Stimulated activated CD8-positive, alpha-beta memory T cell treated with anti-CD3 and anti-CD28 coated beads, Interleukin-4, amount 100 ng/mL, for 48 hours (primary cell): Measurements from ENCODE around the gene CREBBP.

Experiments used
- DNase-seq: peaks from one replicate; pipeline ENCODE4 v3.0.0-alpha.2; 2020

The CREBBP gene

DNA sequence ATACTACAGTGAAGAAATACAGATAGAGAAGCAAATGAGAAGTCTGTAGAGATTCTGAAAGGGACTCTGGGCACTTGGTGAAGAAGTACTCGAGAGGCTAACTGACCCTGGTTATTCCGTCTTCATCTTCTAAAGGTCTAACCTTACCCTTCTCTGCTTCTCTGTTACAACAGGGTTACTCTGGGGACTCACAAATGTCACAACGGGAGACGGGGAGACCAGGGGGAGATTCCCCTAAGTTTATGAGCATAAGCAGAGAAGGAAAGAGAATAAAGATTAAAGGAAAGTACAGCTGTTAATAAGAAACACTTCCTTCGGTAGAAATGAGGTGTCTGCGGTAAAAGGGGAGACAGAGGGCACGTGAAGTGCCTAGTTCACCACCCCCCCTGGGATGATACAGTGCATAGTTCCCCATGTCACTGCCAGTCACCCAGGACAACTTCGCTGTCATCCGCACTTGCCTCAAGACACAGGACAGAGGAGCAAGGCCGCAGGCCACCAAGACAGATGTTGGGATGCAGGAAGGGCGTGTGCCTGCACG, 88.0 kb downstream of the CREBBP start:
- no peak for DNase-seq

DNA sequence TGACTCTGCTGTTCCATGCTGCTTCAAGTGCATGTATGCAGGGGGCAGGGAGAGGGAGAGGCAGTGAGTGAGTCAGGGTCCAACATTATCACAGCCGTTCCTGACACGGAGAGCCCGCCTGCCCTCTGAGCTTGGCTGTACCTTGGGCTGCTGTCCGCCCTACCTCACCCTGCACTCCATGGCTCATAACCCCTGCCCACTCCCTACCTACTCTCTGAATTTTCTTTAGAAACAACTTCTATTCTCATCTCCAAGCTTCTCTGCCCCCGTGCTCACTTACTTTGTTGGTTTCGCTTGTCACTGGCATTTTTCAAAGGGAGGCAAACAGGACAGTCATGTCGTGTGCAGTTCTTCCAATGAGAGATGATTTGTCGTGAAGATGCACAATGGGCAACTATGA, 88.8 kb downstream of the CREBBP start:
- DNase-seq, result no peak

DNA sequence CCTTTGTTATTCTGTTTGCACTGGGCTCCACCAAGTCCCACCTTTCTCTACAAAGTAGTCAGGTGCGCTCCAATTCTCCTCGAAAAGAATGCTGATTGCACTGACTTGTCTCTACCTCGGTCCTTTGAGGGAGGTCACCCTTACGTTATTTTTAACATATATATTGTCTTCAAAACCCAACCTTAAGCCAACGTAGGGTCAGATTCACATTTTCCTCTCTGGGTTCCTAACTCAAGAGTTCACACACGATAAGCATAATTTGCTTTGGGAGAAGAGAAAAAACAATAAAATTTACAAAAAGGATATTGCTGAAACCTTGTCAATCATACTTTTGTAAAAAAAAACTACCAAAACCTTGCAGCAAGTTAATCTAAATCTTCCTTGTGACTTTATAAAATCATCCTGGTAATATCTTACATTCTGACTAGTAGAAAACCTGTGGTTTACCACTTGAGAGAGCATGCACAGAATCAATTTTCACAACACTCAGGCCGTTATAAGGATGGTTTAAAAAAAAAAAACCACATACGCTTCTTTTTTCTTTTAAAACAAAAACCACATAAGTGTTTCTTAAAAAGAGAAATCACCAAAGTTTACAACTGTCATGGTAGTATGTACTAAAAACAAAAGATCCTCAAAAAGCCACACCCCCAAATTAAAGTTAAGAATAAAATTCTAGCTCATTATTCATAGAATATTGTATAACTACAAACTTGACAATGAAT, 91.0 kb downstream of the CREBBP start:
- DNase-seq, result no peak

DNA sequence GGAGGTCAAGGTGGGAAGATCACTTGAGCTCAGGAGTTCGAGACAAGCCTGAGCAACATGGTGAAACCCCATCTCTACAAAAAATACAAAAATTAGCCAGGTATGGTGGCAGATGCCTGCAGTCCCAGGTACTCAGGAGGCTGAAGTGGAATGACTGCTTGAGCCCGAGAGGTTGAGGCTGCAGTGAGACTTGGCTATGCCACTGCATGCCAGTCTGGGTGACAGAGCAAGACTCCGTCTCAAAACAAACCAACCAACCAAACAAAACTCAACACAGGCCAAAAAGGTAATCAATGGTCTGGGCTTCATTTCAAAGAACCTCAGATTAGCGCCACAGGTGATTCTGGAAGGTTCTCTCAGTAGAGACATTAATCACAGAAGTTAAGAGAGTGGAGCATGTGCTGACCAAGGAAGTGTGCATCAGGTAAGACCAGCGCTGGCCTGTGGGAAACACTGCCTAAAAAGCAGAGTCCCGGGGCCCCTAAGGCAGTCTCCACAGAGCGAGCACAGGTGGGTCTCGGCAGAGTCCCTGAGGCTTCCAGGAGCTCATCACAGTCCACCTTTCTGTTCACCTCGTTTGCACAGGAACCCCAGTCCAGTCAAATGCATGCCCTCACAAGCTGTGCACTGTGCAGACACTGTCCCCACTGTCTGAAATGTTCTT, 91.7 kb downstream of the CREBBP start:
- no peak for DNase-seq

DNA sequence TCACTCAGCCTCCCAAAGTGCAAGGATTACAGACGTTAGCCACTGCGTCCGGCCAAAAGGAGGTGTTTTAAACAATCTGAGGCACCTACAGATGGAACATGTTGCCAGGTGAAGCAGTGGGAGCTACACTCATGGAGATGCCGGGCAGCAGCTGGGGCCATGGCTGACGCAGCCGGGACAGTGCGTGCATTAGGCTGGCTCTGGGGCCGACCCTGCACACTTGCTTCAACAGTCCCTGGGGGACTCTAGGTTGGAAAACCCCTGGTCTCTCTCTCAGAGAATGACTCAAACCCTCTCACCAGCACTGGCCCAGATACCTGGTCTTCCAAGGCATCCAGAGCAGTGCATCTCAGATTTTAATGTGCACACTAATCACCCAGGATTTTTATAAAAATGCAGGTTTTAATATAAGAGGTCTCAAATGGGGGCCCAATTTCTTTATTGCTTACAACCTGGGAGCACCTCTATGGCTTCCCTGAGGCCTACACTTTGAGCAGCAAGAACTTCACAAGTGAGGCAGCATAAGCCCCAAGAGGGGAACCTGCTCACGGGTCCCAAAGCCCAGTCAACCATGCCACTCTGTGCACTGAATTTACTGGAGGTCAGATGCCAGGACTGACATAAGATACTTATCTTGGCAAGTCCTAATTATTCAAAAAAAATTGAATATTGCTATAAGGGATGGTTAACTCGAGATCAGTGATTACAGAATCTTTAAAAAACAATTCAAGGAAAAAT, 92.4 kb downstream of the CREBBP start:
- DNase-seq, result no peak

DNA sequence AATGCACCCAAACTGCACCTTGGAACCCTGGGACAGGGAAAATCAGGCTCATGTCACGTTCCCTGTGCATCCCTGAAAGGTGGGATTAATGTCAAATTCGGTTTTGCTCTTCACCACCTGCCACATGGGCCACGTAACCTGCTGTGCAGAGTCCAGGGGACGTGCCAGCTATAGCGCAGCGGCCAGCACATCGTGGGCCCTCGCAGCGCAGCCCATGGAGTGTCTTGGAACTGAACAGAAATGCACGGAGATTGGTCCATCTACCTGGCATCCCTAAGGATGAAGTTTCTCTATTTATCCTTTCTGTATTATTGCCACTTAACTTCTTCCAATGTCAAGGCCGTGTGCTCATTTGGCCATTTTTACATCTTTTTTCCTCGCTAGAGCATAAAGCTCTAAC, 95.1 kb downstream of the CREBBP start:
- DNase-seq, result no peak

DNA sequence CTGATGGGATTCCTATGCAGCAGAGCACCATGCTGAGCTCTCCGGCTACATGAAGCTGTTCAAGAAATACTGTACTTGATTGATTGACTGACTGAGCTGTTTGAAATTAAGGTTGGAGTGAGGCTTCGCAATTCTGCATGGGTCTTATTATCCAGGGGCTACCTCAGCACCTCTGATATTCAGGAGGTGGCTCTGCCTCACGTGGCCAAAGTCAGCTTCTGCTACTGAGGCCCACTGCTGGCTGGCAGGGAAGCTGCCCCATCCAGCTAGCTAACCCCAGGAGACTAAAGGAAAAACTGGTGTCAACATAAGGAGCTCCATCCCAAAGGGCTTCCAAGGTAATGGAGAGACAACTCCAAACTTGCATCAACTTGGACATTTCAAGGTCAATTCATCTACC, 97.0 kb downstream of the CREBBP start:
- DNase-seq, result no peak

DNA sequence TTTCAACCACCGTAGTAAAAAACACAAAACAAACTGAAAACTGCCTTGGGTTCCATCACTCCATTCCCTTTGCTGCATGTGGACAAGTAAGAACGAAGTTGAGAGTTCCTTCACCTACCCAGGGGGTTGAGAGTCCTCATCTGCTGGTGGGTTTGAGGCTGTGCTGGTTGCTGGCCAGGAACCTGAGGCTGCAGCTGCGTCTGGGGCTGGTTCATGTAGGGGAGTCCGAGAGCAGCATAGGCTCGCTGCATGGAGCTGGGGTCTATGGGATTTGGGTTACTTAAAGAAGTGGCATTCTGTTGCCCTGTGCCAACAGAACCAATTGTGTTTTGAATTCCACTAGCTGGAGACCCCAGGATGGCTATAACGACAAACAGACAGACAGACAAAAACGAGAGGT, 97.9 kb downstream of the CREBBP start:
- no peak for DNase-seq

DNA sequence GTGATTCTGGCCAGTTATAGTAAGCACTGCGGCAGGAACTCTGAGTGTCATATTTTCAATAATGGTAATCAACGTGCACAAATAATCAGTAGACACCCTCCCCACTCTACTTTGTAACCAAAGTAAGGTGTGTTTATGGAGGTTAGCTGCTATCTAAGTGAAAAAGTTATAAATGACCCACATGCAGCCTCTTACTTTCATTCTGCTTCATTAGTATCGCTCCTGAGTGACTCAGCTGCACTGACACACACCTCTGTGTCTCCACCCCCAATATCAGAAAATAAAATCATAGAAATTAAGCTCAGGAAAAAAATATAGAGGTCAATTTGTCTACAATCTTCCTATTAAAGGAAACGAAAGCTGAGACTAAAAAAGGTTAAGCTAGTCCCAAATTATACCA, 99.1 kb downstream of the CREBBP start:
- no peak for DNase-seq

DNA sequence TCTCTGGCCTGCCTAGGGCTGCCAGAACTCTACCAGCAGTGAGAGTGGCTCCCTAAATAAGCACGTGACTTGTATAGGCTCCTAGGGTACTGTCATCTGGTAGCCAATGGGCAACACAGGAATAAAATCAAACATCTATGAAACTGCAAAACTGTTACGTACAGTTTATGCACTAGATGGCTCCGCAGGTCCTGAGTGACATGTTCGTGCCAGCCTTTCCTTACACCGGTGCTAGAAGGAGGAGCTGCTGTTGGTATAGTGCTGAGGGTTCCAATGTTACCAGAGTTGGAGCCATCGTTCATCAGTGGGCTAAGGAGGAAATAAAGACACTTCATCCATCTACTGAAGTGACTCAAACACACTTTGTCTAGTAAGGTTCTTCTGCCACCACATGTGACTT, 99.9 kb downstream of the CREBBP start:
- no peak for DNase-seq

DNA sequence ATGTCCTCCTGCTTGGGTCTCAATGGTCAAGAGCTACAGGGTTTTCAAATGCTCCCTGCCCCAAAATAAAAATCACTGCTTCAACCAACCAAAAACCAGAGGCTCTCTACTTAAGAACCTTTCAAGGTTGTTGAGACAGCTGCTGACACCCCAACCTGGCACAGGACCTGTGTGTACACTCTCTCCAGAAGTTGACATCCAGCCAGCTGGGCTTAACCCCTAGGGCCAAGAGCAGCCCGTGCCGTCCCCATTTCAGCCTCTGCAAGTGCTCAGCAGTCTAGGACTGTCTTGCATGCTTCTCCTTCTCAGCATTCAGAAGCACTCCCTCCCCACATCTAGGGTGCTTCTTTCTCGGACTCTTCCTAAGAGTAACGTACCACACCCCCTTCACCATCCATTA, 104.2 kb downstream of the CREBBP start:
- no peak for DNase-seq

DNA sequence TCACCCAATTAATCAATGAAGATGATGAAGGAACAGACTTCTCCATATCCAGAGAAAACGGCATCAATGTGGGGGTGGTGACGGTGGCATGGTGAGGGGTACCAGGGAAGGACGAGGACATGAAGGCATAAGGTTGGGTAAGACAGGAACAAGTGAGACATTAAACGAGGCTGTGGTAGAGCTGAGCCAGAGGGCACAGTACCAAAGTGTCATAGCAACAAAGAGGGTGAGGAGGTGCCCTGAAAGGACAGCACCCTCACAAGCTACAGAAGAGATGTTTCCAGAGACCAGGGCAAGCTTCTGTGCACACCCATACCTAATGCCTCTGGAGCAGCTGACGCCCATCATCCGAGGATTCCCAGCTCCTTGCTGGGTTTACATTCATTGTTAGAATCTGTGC, 105.7 kb downstream of the CREBBP start:
- DNase-seq, result no peak

DNA sequence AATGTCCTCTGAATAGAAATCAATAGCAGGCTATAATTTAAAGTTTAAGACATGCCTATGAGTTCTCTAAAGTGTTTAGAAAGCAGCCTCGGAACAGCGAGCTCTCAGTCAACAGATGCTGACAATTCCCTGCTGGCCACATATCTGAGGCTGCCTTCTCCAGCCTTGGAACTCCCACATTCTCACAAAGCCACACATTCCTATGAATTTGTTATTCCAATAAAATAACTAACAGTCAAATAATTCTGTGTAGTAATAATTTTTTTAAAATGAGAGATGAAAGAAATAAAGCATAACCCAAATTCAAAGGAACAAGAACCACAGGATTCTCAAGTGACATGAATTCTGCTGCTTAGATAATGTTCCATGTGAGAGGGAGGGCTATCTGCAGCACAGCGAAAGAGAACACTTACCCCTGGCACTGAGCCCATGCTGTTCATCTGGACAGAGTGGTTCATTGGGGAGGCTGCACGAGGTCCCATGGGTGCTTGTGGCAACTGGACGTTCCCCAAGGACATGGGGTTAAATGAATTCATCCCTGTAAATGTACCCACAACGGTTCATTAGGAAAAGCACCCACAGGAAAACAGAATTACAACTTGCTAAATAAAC, 106.3 kb downstream of the CREBBP start:
- DNase-seq, result no peak

DNA sequence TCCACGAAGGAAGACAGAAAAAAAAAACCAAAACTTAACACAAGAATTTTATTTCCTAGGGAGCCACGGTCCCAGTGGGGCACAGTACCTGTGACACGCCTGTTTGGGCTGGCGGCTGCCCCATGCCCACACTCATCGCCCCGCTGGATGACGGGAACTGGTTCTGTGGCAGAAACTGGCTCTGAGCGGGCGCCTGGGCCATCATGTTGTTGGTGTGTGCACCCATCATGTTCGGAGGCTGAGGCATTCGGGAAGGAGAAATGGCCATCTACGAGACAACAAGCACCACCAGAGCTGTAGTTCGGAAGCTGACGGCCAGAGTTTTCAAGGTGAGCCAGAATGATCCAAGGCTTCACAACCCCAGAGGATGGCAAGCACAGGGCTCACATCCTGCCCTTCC, 106.8 kb downstream of the CREBBP start:
- DNase-seq, result no peak

DNA sequence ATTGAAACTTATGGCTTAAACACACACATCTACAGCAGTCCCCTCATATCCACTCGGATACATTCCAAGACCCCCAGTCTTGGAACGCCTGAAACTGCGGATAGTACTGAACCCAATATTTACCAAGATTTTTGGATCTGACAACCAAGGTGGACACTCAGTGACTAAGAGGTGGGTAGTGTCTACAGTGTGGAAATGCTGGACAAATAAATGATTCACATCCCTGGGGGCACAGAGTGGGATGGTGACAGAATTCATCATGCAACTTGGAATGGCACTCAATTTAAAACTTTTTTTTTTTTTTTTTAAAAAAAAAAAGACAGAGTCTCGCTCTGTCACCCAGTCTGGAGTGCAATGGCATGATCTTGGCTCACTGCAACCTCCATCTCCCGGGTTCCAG, 109.0 kb downstream of the CREBBP start:
- no peak for DNase-seq

DNA sequence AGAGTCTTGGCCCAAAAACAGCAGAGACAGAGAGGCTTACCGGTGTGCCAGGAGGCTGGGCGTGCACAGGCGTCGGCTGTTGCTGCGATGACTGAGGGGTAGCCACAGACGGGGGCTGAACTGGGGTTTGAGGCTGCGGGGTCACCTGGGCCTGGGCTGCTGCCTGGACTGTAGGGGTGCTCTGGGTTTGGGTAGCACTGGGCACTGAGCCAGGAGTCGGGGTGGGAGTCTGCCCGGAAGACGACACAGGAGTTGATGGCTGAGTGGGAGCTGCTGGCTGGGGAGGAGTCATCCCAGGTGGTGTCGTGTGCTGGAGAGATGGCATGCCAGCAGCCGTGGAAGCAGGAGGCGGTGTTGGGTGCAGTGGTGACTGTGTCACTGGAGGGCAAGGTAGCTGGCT, 110.0 kb downstream of the CREBBP start:
- no peak for DNase-seq

DNA sequence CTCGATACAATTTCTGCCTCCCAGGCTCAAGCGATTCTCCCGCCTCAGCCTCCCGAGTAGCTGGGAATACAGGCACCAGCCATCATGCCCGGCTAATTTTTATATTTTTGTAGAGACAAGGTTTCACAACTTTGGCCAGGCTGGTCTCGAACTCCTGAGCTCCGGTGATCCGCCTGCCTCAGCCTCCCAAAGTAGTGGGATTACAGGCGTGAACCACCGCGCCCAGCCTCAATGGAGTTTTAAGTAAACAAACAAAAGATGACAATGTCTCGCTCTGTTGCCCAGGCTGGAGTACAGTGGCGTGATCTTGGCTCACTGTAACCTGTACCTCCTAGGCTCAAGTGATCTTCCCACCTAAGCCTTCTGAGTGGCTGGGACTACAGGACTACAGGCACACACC, 110.6 kb downstream of the CREBBP start:
- no peak for DNase-seq

DNA sequence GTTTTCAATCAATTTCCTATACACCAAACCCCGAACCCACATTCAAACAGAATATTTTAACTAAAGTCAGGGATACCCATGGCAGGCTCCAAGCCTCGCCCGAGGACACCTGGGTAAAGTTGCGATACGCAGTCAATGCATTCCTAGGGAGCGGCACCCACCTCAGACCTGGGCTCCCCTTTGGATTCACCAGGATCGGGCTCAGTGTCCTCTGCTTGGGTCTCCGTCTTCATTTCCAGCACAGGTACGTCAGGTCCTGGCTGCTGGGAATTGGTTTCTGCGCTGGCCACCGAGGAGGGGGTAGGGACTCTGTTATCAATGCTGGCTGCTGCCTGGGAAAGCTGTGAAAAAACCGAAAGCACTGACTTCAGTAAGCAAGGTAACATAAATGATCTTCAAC, 111.5 kb downstream of the CREBBP start:
- DNase-seq, result no peak

DNA sequence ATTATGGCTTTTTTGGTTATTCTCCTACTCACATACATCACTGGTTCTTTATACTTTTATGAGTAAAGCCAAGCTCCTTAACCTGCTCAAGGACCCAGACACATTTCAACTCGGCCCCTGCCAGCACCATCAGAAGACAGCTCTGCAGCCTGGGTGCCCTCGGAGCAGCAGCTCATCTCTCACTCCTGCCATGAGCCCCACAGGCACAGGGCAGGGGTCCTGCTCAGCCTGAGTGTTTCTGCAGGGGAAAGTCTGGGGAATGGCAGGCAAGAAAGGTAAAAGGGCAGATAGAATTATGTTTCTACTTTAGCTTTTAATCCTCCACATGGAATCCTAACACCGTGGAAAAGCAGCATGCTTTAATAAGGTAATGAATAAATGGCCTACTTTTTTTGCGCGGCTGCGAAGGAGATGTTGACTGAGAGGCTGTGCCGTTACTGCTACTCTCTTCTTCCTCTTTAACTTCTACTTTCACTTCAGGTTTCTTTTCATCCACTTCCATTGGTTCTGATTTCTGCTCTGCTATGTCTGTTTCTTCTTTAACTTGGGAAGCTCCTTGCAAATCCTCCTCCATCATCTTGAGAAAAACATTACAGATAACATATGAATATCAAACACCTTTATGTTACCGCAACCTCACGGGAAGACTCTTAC, 113.1 kb downstream of the CREBBP start:
- DNase-seq, result no peak

DNA sequence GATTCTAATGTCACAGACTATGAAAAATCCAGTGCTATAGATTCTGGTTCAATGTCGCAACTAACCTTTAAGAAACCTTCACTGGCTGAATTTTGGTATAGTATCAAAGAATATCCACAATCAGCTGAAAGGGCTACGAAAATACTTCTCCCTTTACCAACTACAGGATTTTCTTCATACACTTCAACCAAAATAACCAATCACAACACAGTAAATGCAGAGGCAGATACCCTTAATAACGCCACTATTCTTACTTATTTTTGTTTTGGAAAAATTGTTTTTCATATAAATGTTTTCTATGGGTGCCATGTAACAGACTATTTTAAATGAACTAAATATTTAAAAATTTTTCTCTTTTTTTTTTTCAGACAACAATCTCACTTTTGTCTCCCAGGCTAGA, 114.3 kb downstream of the CREBBP start:
- DNase-seq, result no peak

DNA sequence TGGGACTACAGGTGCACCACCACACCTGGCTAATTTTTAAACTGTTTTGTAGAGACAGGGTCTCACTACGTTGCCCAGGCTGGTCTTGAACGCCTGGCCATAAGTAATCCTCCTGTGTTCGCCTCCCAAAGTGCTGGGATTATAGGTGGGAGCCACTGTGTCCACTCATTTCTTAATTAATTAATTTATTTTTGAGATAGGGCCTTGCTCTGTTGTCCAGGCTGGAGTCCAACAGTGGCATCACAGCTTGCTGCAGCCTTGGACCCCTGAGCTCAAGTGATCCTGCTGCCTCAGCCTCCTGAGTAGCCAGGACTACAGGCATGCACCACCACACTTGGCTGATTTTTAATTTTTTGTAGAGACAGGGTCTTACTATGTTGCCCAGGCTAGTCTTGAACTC, 116.1 kb downstream of the CREBBP start:
- no peak for DNase-seq

DNA sequence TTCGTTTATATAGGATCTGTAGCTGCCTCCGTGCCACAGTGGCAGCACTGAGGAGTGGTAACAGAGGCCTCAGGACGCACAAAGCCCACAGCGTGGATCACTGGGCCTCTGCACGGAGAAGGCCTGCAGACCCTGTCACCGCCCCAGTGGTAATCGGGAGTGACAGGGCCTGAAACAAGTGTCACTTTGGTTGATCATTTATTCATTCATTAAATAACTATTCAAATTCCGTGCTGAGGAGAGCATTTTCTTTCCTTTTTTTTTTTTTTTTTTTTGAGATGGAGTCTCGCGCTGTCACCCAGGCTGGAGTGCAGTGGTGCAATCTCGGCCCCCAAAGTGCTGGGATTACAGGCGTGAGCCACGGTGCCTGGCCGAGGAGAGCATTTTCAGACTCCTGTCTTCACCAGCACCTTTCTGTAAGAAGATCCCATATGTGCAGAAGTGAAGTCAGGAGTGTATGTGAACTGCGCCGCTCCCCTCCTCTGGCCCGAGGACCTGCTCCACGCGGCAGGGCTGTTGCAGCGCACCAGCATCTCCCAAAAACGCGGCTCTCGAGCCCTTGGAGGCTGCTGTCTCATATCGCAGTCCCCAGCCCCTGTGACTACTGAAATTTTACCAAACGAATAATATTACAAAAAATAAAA, 118.3 kb downstream of the CREBBP start:
- no peak for DNase-seq
